Measurements from ENCODE around the gene MTREX.
A peak's percentile ranks its signal among the peaks of the same experiment; 100 is the strongest.
"Not testable (repeated sequence)": the region's sequence is repeated elsewhere in the genome, so short reads cannot be mapped to it uniquely, and the experiment has no call there.

MTREX gene

GRCh38 chr5:55307383-55308253, at the start of gene MTREX, which contains the start of gene DHX29:
MTREX (plus strand) TSS chr5:55307989; CDS start chr5:55308014, 25 bp downstream.
DHX29 (minus strand) TSS chr5:55307694; CDS start chr5:55307573, 121 bp downstream.
- peak; percentile 82 for DNase-seq (ENCODE audit: low read depth, low spot score)

DNA sequence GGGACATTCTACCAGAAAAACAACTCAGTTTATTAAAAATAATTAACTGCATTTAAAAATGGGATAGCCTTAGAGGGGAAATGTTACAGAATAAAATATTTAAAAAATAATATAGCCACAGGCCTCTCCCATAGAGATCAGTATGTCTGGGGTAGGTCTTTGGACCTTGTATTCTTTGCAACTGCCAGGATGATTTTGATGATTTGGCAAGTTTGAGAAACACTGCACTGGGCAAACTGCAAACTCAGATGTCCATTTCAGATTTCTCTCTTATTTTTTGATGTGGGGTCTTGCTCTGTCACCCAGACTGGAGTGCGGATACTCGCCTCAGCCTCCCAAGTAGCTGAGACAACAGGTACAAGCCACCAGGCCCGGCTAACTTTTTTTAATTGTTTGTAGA, 49.5 kb upstream of the MTREX start:
- no peak for DNase-seq (ENCODE audit: low read depth, low spot score)

GRCh38 chr5:55276771-55277170, 31.0 kb upstream of the MTREX start:
- DNase-seq (ENCODE audit: low read depth, low spot score): no peak

DNA sequence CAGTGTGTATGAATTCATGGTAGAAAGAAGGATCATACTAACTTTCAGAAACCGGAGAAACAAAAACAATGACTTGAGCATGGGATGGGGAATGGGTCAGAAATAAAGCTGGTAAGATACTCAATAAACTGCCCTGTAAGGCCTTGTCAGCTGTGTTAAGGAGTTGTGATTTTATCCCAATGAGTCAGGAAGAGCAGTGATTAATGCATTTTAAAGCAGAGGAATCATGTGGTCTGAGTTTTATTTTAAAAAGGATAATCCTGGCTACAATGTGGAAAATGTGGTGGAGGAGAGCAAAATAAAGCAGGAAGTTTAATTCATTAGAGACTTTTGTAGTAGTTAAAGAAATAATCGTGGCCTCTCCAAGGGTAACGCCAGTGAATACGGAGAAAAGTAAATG, 29.0 kb upstream of the MTREX start:
- DNase-seq (ENCODE audit: low read depth, low spot score): no peak

- no peak for DNase-seq (ENCODE audit: low read depth, low spot score)
These were observed 21.3 kb upstream of the MTREX start for GRCh38 chr5:55286411-55286933.

GRCh38 chr5:55289808-55290207, 18.0 kb upstream of the MTREX start:
- no peak for DNase-seq (ENCODE audit: low read depth, low spot score)

- no peak for DNase-seq (ENCODE audit: low read depth, low spot score)
These were observed 16.8 kb upstream of the MTREX start for GRCh38 chr5:55290991-55291390.

- no peak for DNase-seq (ENCODE audit: low read depth, low spot score)
These were observed 12.9 kb upstream of the MTREX start for GRCh38 chr5:55294935-55295334.

- no peak for DNase-seq (ENCODE audit: low read depth, low spot score)
These were observed 6.9 kb upstream of the MTREX start for GRCh38 chr5:55300890-55301289.

DNA sequence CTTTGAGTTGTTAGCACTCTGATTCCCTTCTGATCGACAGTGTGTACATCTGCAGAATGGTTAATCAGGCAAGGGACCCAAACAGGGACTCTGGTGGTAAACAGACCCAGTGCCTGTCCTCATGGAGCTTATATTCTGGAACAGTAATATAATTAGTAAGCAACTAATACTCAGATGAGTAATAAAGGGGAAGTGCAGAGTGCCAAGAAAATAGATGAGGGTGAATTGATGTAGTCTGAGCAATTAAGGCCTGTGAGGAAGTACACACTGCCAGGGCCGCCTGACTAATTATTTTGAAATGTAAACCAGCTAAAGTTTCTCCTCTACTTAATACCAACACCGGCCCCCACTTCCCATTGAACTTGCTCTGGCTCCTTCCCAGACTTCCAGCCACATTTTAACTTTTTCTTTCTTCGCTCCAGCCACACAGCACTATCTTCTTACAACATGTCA, 4.5 kb upstream of the MTREX start:
- DNase-seq (ENCODE audit: low read depth, low spot score): no peak

- DNase-seq (ENCODE audit: low read depth, low spot score): no peak
These were observed 3.2 kb upstream of the MTREX start for GRCh38 chr5:55304584-55304983.

DNA sequence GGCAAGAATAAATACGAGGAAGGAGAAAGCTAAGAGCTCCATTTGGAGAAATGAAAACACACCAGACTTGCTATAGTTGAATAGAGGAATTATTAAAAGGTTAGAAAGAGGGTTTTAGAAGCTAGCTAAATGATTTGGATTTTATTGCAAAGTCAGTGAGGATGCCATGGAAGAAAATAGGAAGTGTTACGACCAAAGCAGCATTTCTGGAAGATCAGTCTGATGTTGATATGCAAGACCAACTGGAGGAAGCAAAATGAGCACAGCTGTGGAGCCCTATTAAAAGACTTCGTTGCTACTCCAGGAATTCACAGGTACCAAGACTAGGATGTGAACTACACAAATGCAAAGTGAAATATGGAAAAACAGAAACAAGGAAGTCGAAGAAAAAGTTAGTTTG, 2.4 kb upstream of the MTREX start:
- no peak for DNase-seq (ENCODE audit: low read depth, low spot score)

- DNase-seq (ENCODE audit: low read depth, low spot score): no peak
These were observed 977 bp upstream of the MTREX start for GRCh38 chr5:55306641-55307382.

- DNase-seq (ENCODE audit: low read depth, low spot score): no peak
These were observed 556 bp downstream of the MTREX start for GRCh38 chr5:55308254-55308836.

DNA sequence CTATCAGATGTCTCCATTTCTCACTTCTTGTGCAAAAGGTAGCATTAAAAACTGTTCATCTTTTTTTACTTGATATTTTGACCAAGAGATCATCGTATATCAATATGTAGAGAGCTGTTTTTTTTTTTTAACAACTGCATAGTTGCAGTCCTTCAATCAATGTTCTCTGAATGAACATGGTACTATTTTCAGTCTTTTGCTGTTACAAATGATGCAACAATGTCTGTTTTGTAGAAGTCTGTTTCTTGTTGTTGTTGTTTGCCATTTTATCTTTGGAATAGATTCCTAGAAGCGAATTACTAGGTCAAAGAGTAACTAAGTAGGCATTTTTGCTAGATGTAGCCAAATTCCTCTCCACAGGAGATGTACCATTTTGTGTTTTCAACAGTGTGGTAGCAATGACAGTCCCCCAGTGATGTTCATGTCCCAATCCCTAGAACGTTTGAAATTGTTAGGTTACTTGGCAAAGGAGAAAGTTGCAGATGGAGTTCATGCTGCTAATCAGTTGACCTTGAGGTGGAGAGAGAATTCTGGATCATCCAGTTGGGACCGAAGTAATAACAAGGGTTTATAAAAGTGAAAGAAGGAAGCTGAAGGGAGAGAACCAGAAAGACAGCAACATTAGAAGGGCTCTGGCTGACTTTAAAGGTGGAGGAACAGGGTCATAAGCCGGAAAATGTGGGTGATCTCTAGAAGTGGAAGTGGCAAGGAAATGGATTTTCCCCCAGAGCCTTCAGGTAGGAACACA, 6.3 kb downstream of the MTREX start:
- no peak for DNase-seq (ENCODE audit: low read depth, low spot score)

- DNase-seq (ENCODE audit: low read depth, low spot score): no peak
These were observed 8.5 kb downstream of the MTREX start for GRCh38 chr5:55316289-55316688.

DNA sequence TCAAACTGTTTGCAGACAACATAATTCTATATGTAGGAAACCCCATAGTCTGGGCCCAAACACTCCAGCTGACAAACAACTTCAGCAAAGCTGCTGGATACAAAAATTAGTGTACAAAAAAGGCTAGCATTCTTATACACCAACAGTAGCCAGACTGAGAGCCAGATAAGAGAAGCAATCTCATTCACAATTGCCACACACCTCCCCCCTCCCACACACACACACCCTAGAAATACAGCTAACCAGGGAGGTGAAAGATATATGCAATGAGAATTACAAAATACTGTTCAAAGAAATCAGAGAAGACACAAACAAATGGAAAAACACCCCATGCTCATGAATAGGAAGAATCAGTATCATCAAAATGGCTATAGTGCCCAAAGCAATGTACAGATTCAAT, 9.0 kb downstream of the MTREX start:
- DNase-seq (ENCODE audit: low read depth, low spot score): no peak

DNA sequence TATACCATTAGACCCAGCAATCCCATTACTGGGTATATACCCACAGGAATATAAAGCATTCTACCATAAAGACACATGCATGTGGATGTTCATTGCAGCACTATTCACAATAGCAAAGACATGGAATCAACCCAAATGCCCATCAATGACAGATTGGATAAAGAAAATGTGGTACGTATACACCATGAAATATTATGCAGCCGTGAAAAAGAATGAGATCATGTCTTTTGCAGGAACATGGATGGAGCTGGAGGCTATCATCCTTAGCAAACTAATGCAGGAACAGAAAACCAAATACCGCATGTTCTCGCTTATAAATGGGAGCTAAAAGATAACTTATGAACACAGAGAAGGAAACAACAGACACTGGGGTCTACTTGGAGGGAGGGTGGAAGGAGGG, 10.4 kb downstream of the MTREX start:
- not testable (repeated sequence) for DNase-seq (ENCODE audit: low read depth, low spot score)

- DNase-seq (ENCODE audit: low read depth, low spot score): no peak
These were observed 11.7 kb downstream of the MTREX start for GRCh38 chr5:55319491-55319890.

GRCh38 chr5:55320571-55320970, 12.8 kb downstream of the MTREX start:
- no peak for DNase-seq (ENCODE audit: low read depth, low spot score)

- DNase-seq (ENCODE audit: low read depth, low spot score): no peak
These were observed 16.2 kb downstream of the MTREX start for GRCh38 chr5:55324006-55324405.

Data from brain pericyte (primary cell).